Peyer's patch (tissue), 4 donors: ENCODE results near the gene HFM1.

ENCODE experiments used
- POLR2A ChIP-seq, 2 donors: fragments of 450-650 bp; IDR thresholded peaks; one replicate each; pipeline ENCODE4 v1.5.1; 2017; ENCODE audit warnings: antibody characterized with exemption in 2 of 2, mild to moderate bottlenecking in 2 of 2, moderate library complexity in 2 of 2
- TF ChIP-seq, protein P1 (sequence below), 6 experiments: fragments of 450-650 bp in 4 of 6; fragments of 200-600 bp in 2 of 6; sonication (generic) in 1 of 6; IDR thresholded peaks; one replicate each; pipeline ENCODE4 v1.5.1; 2017 to 2019; ENCODE audit warnings: antibody characterized with exemption in 6 of 6, mild to moderate bottlenecking in 3 of 6, moderate library complexity in 1 of 6

DNA sequence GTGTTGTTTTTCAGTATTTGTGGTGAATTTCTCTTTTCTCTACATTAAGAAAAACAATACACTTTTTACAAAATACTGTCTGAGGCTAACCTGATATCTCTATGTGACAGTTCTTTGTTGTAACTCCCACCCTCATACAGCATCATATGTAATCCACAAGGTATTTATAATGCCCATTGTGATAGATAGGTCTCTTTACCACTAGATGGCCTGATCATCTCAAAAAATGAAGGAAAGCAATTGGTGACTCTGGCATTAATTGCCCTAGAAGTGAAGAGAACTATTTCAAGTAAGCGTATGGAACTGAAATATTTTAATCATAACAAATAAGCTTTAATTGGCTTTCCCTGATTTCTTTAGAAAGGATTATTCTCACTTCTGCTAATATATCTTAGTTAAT, 36.2 kb upstream of the HFM1 start:
- TF ChIP-seq, protein P1, sequence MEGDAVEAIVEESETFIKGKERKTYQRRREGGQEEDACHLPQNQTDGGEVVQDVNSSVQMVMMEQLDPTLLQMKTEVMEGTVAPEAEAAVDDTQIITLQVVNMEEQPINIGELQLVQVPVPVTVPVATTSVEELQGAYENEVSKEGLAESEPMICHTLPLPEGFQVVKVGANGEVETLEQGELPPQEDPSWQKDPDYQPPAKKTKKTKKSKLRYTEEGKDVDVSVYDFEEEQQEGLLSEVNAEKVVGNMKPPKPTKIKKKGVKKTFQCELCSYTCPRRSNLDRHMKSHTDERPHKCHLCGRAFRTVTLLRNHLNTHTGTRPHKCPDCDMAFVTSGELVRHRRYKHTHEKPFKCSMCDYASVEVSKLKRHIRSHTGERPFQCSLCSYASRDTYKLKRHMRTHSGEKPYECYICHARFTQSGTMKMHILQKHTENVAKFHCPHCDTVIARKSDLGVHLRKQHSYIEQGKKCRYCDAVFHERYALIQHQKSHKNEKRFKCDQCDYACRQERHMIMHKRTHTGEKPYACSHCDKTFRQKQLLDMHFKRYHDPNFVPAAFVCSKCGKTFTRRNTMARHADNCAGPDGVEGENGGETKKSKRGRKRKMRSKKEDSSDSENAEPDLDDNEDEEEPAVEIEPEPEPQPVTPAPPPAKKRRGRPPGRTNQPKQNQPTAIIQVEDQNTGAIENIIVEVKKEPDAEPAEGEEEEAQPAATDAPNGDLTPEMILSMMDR (IDR thresholded peaks at IDR 0.05), result peak in 3 of 6 experiments; percentile 4 to 20 (median 7)
- TF ChIP-seq POLR2A (IDR thresholded peaks at IDR 0.05), result no peak
